Smooth muscle cell (in vitro differentiated cells): ENCODE measurements around the gene HDAC4. TPM values are rescaled to one million over a fixed set of nuclear protein-coding genes. Genes with fewer than 3 reads are reported as not detected.

Source experiments
- DNase-seq: peaks from one replicate; lab custom pipeline; 2025; ENCODE audit not compliant: unreplicated experiment; lab: John Stamatoyannopoulos, UW
- H2AFZ ChIP-seq: fragments of 200-600 bp; sonication (generic); 2 replicates; pipeline ENCODE4 v1.6.0; 2016; ENCODE audit warnings: antibody characterized with exemption, low read depth, mild to moderate bottlenecking
- H3F3A ChIP-seq: fragments of 200-600 bp; sonication (generic); 2 replicates; pipeline ENCODE4 v1.6.0; 2017; ENCODE audit warnings: antibody characterized with exemption, low read depth
- H3K27ac ChIP-seq: fragments of 200-600 bp; sonication (generic); 2 replicates; pipeline ENCODE4 v1.5.1; 2016; ENCODE audit warnings: low read depth, mild to moderate bottlenecking
- H3K27me3 ChIP-seq: fragments of 200-600 bp; sonication (generic); 2 replicates; pipeline ENCODE4 v1.6.1; 2016; ENCODE audit warnings: low read depth, mild to moderate bottlenecking
- H3K36me3 ChIP-seq: fragments of 200-600 bp; sonication (generic); 2 replicates; pipeline ENCODE4 v1.5.1; 2016; ENCODE audit warnings: low read depth
- H3K4me1 ChIP-seq: fragments of 200-600 bp; sonication (generic); 2 replicates; pipeline ENCODE4 v1.5.1; 2016; ENCODE audit warnings: low read depth
- H3K4me2 ChIP-seq: fragments of 200-600 bp; sonication (generic); 2 replicates; pipeline ENCODE4 v1.6.0; 2016; ENCODE audit warnings: mild to moderate bottlenecking
- H3K4me3 ChIP-seq: fragments of 200-600 bp; sonication (generic); 2 replicates; pipeline ENCODE4 v1.5.1; 2016; ENCODE audit warnings: mild to moderate bottlenecking
- H3K79me2 ChIP-seq: fragments of 200-600 bp; sonication (generic); 2 replicates; pipeline ENCODE4 v1.6.0; 2016; ENCODE audit warnings: low read depth, mild to moderate bottlenecking
- H3K9ac ChIP-seq: fragments of 200-600 bp; sonication (generic); 2 replicates; pipeline ENCODE4 v1.6.0; 2016; ENCODE audit warnings: low read depth
- H3K9me3 ChIP-seq: fragments of 200-600 bp; sonication (generic); replicated peaks from 2 replicates; pipeline ENCODE4 v1.5.1; 2016; ENCODE audit warnings: low read depth
- H4K20me1 ChIP-seq: fragments of 200-600 bp; sonication (generic); 2 replicates; pipeline ENCODE4 v1.6.0; 2016; ENCODE audit warnings: low read depth
- WGBS: methylation state at CpG from one replicate; pipeline ENCODE4 v1.1.7; 2016; ENCODE audit warnings: low lambda C conversion rate; 5-methylcytosine and 5-hydroxymethylcytosine counted together
- polyA plus RNA-seq: library from polyadenylated mRNA; unstranded; fragments of >200 nt; fragmentation: Nextera tagmentation; extraction: Ambion mirVana; gene quantifications from 2 replicates; pipeline ENCODE4 v1.2.1, GENCODE V29; 2016
- total RNA-seq: library from RNA; depleted of rRNA; stranded (reverse); fragments of >200 nt; gene quantifications from 2 replicates; pipeline ENCODE4 v1.2.3, GENCODE V29; 2014
- TF ChIP-seq, protein P1 (sequence below): fragments of 200-600 bp; sonication (generic); IDR thresholded peaks from 2 replicates; pipeline ENCODE4 v1.5.1; 2017; ENCODE audit warnings: borderline replicate concordance, mild to moderate bottlenecking, antibody characterized with exemption; ENCODE audit not compliant: insufficient read depth, poor library complexity, severe bottlenecking

The HDAC4 gene
- total and polyA plus RNA-seq, 2 experiments from 2014 or later = 6.2 to 35.7 TPM

DNA sequence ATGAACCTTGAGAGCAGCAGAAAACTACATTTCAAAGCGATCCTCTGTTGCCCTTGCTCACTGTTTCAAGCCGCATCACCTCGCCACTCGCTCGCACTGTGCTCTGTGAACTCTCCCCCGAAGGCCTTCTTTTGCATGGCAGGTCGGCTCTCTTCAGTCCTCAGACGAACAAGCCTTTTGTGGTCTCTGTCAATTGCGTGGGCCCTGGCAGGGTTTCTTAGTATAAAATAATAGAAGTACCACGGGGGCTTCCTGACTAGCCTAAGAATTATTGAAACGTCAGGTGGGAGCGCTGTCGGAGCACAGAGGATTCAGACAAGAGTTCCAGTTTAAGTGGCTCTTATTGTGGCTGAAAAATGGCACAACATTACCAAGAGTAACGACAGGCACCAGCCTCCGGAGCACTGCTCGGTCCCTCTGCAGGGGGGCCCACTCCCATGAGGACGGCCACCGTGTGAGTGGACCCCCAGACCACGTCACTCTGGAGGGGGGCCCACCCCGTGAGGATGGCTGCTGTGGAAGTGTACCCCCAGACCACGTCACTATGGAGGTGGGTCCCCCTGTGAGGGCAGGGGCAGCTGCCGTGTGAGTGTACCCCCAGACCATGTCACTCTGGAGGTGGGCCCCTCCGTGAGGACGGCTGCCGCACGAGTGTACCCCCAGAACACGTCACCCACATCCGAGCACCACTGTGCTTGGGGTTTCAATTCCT lies 237.7 kb downstream of the HDAC4 start:
- peaks cover 19% of the 10 kb centered on the region for H4K20me1 ChIP-seq
- no peaks in the 10 kb centered on the region for H3K36me3 ChIP-seq
- no peak for DNase-seq
- H3K9me3 ChIP-seq = no peaks in the 10 kb centered on the region
- H3K4me3 ChIP-seq = no peak overlapping the region
- peaks cover 5% of the 10 kb centered on the region for H3F3A ChIP-seq
- no peaks in the 10 kb centered on the region for H3K4me1 ChIP-seq
- no peak overlapping the region for H3K27ac ChIP-seq
- TF ChIP-seq, protein P1, sequence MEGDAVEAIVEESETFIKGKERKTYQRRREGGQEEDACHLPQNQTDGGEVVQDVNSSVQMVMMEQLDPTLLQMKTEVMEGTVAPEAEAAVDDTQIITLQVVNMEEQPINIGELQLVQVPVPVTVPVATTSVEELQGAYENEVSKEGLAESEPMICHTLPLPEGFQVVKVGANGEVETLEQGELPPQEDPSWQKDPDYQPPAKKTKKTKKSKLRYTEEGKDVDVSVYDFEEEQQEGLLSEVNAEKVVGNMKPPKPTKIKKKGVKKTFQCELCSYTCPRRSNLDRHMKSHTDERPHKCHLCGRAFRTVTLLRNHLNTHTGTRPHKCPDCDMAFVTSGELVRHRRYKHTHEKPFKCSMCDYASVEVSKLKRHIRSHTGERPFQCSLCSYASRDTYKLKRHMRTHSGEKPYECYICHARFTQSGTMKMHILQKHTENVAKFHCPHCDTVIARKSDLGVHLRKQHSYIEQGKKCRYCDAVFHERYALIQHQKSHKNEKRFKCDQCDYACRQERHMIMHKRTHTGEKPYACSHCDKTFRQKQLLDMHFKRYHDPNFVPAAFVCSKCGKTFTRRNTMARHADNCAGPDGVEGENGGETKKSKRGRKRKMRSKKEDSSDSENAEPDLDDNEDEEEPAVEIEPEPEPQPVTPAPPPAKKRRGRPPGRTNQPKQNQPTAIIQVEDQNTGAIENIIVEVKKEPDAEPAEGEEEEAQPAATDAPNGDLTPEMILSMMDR = no peak
- no peaks in the 10 kb centered on the region for H3K79me2 ChIP-seq
- H3K27me3 ChIP-seq = no peaks in the 10 kb centered on the region
- no peak overlapping the region for H3K4me2 ChIP-seq
- H3K9ac ChIP-seq = no peak overlapping the region
- 95% methylated on average over 28 of the region's 28 CpGs for WGBS
- no peak overlapping the region for H2AFZ ChIP-seq

DNA sequence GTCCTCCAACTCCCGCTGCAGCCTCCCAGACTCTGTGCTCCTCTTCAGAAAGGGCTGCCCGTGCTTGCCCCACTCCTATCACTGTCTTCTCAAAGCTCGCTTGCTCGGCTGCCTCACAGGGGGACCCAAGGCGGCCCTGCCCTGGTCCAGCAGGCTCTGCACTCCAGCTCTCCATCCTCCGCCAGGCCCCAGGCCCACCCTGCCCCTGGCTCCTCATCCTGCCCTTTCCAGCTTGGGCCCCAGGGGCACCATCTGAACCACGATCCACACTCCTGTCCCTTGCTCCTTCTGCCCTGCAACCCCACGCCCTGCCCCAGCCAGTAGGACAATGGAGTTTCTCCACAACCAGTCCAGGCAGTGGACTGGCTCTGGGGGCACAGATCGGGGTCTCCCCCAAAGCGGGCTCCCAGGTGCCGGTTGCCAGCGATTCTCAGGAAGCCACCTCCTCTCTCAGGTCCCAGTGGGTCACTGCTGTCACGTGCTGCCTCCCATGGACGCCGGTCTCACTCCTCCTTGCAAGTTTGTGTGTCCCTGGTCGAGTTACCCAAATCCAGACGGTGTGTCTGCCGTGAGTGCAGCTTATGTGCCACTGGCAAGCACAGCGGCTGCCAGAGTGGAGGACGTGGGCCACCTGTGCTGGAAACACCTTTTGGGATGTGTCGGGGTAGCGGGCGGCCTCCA lies 238.5 kb downstream of the HDAC4 start:
- peaks cover 5% of the 10 kb centered on the region for H3F3A ChIP-seq
- H3K4me1 ChIP-seq = no peaks in the 10 kb centered on the region
- no peak overlapping the region for H3K27ac ChIP-seq
- TF ChIP-seq, protein P1 = no peak
- WGBS = 98% methylated on average over 23 of the region's 23 CpGs
- H3K9ac ChIP-seq = no peak overlapping the region
- no peak for DNase-seq
- no peaks in the 10 kb centered on the region for H3K27me3 ChIP-seq
- H2AFZ ChIP-seq = no peak overlapping the region
- no peaks in the 10 kb centered on the region for H3K36me3 ChIP-seq
- H3K4me2 ChIP-seq = no peak overlapping the region
- peaks cover 16% of the 10 kb centered on the region for H4K20me1 ChIP-seq
- H3K4me3 ChIP-seq = no peak overlapping the region
- no peaks in the 10 kb centered on the region for H3K9me3 ChIP-seq
- no peaks in the 10 kb centered on the region for H3K79me2 ChIP-seq

DNA sequence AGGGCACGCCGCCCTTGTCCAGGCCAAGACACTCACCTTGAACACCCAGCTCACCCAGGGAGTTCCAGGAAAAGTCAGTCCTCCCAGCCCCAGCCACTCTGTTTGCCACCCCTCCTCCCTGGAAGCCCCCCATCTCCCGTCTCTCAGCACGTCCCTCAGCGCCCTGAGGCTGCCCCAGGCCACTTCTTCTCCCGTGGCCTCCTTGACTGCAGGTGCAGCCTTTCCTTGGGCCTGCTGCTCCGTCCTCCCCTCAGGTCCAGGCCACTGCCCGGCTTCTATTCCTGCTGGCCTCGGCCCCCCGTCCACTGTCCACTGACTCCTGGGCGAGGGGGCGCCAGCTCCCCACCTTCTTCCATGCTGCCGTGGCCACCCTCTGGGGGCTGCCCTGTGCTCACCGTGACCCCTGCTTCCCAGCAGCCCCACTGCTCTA lies 239.1 kb downstream of the HDAC4 start:
- Histone ChIP-seq H4K20me1 (peaks cover 10% of the 10 kb centered on the region), H3K36me3 (no peaks in the 10 kb centered on the region), H3K4me2 (no peak overlapping the region), H3K27ac (no peak overlapping the region), H3F3A (peaks cover under 1% of the 10 kb centered on the region), H2AFZ (no peak overlapping the region), H3K27me3 (no peaks in the 10 kb centered on the region), H3K4me3 (no peak overlapping the region), H3K9me3 (no peaks in the 10 kb centered on the region), H3K79me2 (no peaks in the 10 kb centered on the region), H3K4me1 (no peaks in the 10 kb centered on the region), H3K9ac (no peak overlapping the region)
- DNase-seq = no peak
- TF ChIP-seq, protein P1 = no peak
- 91% methylated on average over 14 of the region's 14 CpGs for WGBS
